Psoas muscle (tissue), 8 donors: ENCODE results near the gene SHF. TPM values are rescaled to one million over a fixed set of nuclear protein-coding genes. Genes with fewer than 3 reads are reported as not detected.
A peak's percentile ranks its signal among the peaks of the same experiment; 100 is the strongest.

Experiments
- ATAC-seq, 4 donors: fragments of 200-7000 bp; cut with Tn5 transposase; one replicate each; pipeline ENCODE4 v1.9.1; 2020; ENCODE audit warnings: moderate library complexity in 3 of 4, mild to moderate bottlenecking in 2 of 4
- DNase-seq, 2 donors: peaks; one replicate each; pipeline ENCODE4 v3.0.0-alpha.2; 2020
- H3K27ac ChIP-seq: fragments of 200-600 bp; one replicate; pipeline ENCODE4 v1.8.0; 2022
- H3K27me3 ChIP-seq, 3 donors: fragments of 200-600 bp in 1 of 3; one replicate each; pipeline versions ENCODE4 v1.6.1 to v1.8.0; 2013 to 2022; ENCODE audit warnings: low read length in 2 of 3, mild to moderate bottlenecking in 2 of 3, moderate library complexity in 1 of 3; ENCODE audit not compliant: insufficient read depth in 3 of 3
- H3K36me3 ChIP-seq, 2 donors: fragments of 200-600 bp in 1 of 2; one replicate each; pipeline versions ENCODE4 v1.6.1 to v1.8.0; 2013 to 2022; ENCODE audit warnings: low read depth in 1 of 2, mild to moderate bottlenecking in 1 of 2, moderate library complexity in 1 of 2; ENCODE audit not compliant: insufficient read depth in 1 of 2
- H3K4me1 ChIP-seq: fragments of 200-600 bp; one replicate; pipeline ENCODE4 v1.8.0; 2022
- H3K4me3 ChIP-seq: fragments of 200-600 bp; one replicate; pipeline ENCODE4 v1.8.0; 2022; ENCODE audit warnings: mild to moderate bottlenecking
- H3K9me3 ChIP-seq: fragments of 200-600 bp; one replicate; pipeline ENCODE4 v1.8.0; 2022
- CTCF ChIP-seq: fragments of 200-600 bp; IDR thresholded peaks from one replicate; pipeline ENCODE4 v1.8.0; 2022; ENCODE audit warnings: antibody characterized with exemption
- WGBS, 3 donors: extraction: QIAGEN DNeasy Blood & Tissue Kit; methylation state at CpG; one replicate each; pipeline versions ENCODE4 v1.1.6 to v1.1.7; 2013; 5-methylcytosine and 5-hydroxymethylcytosine counted together
- intact Hi-C, 2 donors: fragments of 100-400 bp; cut with DNase I; formaldehyde crosslinking; loops; one replicate each; pipeline versions ENCODE4 v1.11.0 to v1.14.2; 2022
- polyA plus RNA-seq, 3 donors: library from polyadenylated mRNA; stranded (reverse); fragments of 200-250 nt; gene quantifications; one replicate each; pipeline ENCODE4 v1.2.3, GENCODE V29; 2013
- total RNA-seq, 4 donors: library from RNA; stranded (reverse); fragmentation: NEBNext Ultra II Directional in 2 of 4; extraction: Animal tissue kit (Norgen Biotek cat#: 25700) in 2 of 4; gene quantifications; one replicate each; pipeline versions ENCODE4 v1.2.1 to v1.2.4, GENCODE V29; 2021 to 2023
- donor health status: healthy with polysubstance abuse.
- donor health status: DM: no; HTN: no; CAD: no; lungs with moderate emphysema.
- donor health status: Bipolar disorder and iron deficiency.
- donor health status: healthy.
- donor health status: DM: yes; HTN: yes; CAD: no.
- donor health status: DM: no; HTN: no; CAD: no.
- donor health status: DM: no; HTN: no; CAD: no.
- donor health status: DM: yes; HTN: yes; CAD: no.

The SHF gene
- total and polyA plus RNA-seq, 7 donors: 0.73 to 4.0 (median 1.7) TPM

GRCh38 chr15:45181491-45182285 lies 6.1 kb downstream of the SHF start:
- H3K36me3 ChIP-seq: no peaks in the 10 kb centered on the region
- DNase-seq: no peak
- H3K27ac ChIP-seq: no peak overlapping the region
- intact Hi-C loops: no loop called here
- ATAC-seq: no peak
- no peak for TF ChIP-seq CTCF
- H3K27me3 ChIP-seq: no peaks in the 10 kb centered on the region
- H3K4me1 ChIP-seq: peaks cover 6% of the 10 kb centered on the region
- no peaks in the 10 kb centered on the region for H3K9me3 ChIP-seq
- WGBS, 3 donors: 72 to 77% (median 72%) methylated on average over 9 of the region's 9 CpGs
- no peak overlapping the region for H3K4me3 ChIP-seq

- intact Hi-C loops: no loop called here
- ATAC-seq: no peak
Measured at GRCh38 chr15:45180648-45181436, 6.9 kb downstream of the SHF start.

GRCh38 chr15:45180201-45180600 lies 7.6 kb downstream of the SHF start:
- DNase-seq: no peak
- Histone ChIP-seq H3K4me1 (peaks cover 6% of the 10 kb centered on the region), H3K27ac (no peak overlapping the region), H3K36me3 (no peaks in the 10 kb centered on the region), H3K4me3 (no peak overlapping the region), H3K27me3 (no peaks in the 10 kb centered on the region), H3K9me3 (no peaks in the 10 kb centered on the region)
- ATAC-seq: no peak
- WGBS, 3 donors: 81 to 91% (median 84%) methylated on average over 7 of the region's 7 CpGs
- intact Hi-C loops: no loop called here
- no peak for TF ChIP-seq CTCF

More at GRCh38 chr15:45180648-45181436, 6.9 kb downstream of the SHF start:
- no peak overlapping the region for H3K4me3 ChIP-seq
- H3K4me1 ChIP-seq: peaks cover 6% of the 10 kb centered on the region
- H3K27me3 ChIP-seq: no peaks in the 10 kb centered on the region
- no peak for DNase-seq
- H3K36me3 ChIP-seq: no peaks in the 10 kb centered on the region
- H3K9me3 ChIP-seq: no peaks in the 10 kb centered on the region
- no peak overlapping the region for H3K27ac ChIP-seq
- 78 to 96% (median 92%) methylated on average over 7 to 8 of the region's 8 CpGs for WGBS, 3 donors
- TF ChIP-seq CTCF: no peak

GRCh38 chr15:45179221-45179985 lies 8.4 kb downstream of the SHF start:
- no peaks in the 10 kb centered on the region for H3K9me3 ChIP-seq
- peak in 2 of 4 donors; percentile 29 to 66 for ATAC-seq
- H3K4me1 ChIP-seq: peaks cover 6% of the 10 kb centered on the region
- peak; percentile 49 for TF ChIP-seq CTCF
- intact Hi-C loops: no loop called here
- no peak overlapping the region for H3K4me3 ChIP-seq
- H3K36me3 ChIP-seq: no peaks in the 10 kb centered on the region
- whole genome bisulfite sequencing, 3 donors: 79 to 86% (median 83%) methylated on average over 13 of the region's 13 CpGs
- H3K27ac ChIP-seq: no peak overlapping the region
- DNase-seq: no peak
- H3K27me3 ChIP-seq: no peaks in the 10 kb centered on the region
